Measurements from ENCODE around the gene CBX3.
A peak's percentile ranks its signal among the peaks of the same experiment; 100 is the strongest.
"Not testable (repeated sequence)": the region's sequence is repeated elsewhere in the genome, so short reads cannot be mapped to it uniquely, and the experiment has no call there.

CBX3 gene

DNA sequence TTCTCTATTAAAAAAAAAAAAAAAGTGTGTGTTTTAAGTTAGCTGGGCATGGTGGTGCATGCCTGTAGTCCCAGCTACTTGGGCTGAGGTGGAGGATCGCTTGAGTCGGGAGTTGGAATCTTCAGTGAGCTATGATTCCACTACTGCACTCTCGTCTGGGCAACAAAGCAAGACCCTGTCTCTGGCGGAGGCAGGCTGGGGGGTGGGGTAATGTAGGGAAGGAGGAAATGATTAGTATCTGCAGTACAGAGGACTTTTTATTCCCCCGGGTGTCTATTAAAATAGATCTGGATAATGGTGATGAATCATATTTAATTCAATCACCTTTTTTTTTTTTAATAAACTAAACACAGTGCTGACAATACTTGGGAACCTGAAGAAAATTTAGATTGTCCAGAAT lies 6.5 kb downstream of the CBX3 start:
- no peak for DNase-seq

- DNase-seq = peak; percentile 25
These were observed 11.6 kb downstream of the CBX3 start for GRCh38 chr7:26212921-26213718.

GRCh38 chr7:26213807-26214515 lies 12.4 kb downstream of the CBX3 start:
- DNase-seq = no peak

GRCh38 chr7:26216049-26216448 lies 14.5 kb downstream of the CBX3 start:
- DNase-seq = no peak

- DNase-seq = no peak
These were observed 22.8 kb downstream of the CBX3 start for GRCh38 chr7:26224359-26224758.

GRCh38 chr7:26227987-26228386 lies 26.4 kb downstream of the CBX3 start:
- DNase-seq = no peak

GRCh38 chr7:26233902-26234511 lies 32.5 kb downstream of the CBX3 start:
- no peak for DNase-seq

DNA sequence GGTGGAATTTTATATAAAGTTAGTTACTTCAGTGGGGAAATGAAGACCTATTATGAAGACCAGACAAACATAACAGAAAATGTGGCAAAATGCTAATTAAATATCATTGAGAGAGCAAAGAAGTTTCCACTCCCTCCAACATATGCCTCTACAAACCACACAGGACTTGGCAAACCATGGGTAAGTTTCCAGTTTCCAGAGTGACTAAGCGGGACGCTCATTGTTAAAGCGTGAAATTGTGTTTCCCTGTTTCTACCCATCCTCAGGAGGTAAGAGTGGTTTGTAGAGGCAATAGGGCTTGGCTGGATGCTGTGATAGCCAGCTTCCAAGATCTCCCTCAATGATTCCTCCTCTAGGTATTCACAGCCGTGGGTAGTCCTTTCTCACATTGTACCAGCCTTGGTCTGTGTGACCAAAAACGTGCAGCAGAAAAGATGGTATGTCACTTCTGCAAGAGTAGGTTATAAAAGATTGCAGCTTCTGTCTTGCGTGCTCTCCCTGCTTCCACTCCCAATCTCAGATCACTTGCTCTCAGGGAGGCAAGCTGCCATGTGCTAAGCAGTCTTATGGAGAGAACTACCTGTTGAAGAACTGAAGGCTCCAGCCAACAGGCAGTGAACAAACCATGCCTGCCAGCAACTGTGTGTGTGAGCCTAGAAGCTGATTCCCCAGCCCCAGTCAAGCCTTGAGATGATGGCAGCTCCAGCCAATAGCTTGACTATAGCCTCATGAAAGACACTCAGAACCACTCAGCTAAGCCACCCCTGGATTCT lies 35.7 kb downstream of the CBX3 start:
- no peak for DNase-seq

DNA sequence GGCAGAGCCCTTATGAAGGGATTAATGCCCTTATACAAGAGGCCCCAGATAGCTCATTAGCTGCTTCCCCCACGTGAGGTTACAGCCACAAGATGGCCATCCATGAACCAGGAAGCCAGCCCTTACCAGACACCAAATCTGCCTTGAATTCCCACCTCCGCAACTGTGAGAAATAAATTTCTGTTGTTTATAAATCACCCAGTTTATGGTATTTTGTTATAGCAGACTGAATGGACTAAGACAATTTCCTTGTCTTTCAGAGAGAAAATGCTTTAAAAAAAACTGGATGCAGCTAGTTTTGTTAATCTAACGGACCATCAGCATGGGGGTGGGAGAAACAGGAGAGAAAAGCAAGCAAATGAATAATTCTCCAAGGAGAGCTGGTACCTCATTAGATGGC lies 36.5 kb downstream of the CBX3 start:
- no peak for DNase-seq

- DNase-seq = no peak
These were observed 43.6 kb downstream of the CBX3 start for GRCh38 chr7:26245150-26245549.

GRCh38 chr7:26250239-26250638 lies 48.7 kb downstream of the CBX3 start:
- DNase-seq = no peak

- DNase-seq = not testable (repeated sequence)
These were observed 60.3 kb downstream of the CBX3 start for GRCh38 chr7:26261866-26262265.
